Skeletal muscle tissue (tissue), 4 donors: ENCODE measurements around the gene PRR29. TPM values are rescaled to one million over a fixed set of nuclear protein-coding genes. Genes with fewer than 3 reads are reported as not detected.

ENCODE experiments used
- H3K27ac ChIP-seq: one replicate; pipeline ENCODE4 v1.7.0; 2013; ENCODE audit warnings: mild to moderate bottlenecking, low read depth, low read length, inconsistent platforms
- H3K27me3 ChIP-seq, 3 donors: one replicate each; pipeline ENCODE4 v1.7.0; 2013; ENCODE audit warnings: low read length in 3 of 3; ENCODE audit not compliant: control insufficient read depth in 3 of 3, insufficient read depth in 3 of 3
- H3K36me3 ChIP-seq, 3 donors: one replicate each; pipeline ENCODE4 v1.7.0; 2013; ENCODE audit warnings: low read length in 3 of 3; ENCODE audit not compliant: control insufficient read depth in 3 of 3, insufficient read depth in 3 of 3
- H3K4me1 ChIP-seq, 3 donors: one replicate each; pipeline ENCODE4 v1.7.0; 2013; ENCODE audit warnings: low read length in 3 of 3, mild to moderate bottlenecking in 3 of 3; ENCODE audit not compliant: control insufficient read depth in 3 of 3, insufficient read depth in 3 of 3
- H3K4me3 ChIP-seq, 3 donors: one replicate each; pipeline ENCODE4 v1.7.0; 2013; ENCODE audit warnings: low read length in 3 of 3
- H3K9ac ChIP-seq, 3 donors: one replicate each; pipeline ENCODE4 v1.7.0; 2013; ENCODE audit warnings: low read length in 3 of 3, mild to moderate bottlenecking in 3 of 3, moderate library complexity in 2 of 3, low read depth in 1 of 3
- H3K9me3 ChIP-seq, 3 donors: one replicate each; pipeline ENCODE4 v1.7.0; 2013; ENCODE audit warnings: low read length in 3 of 3; ENCODE audit not compliant: control insufficient read depth in 3 of 3
- total RNA-seq: library from RNA; depleted of rRNA; stranded (reverse); fragments of >200 nt; gene quantifications from one replicate; pipeline ENCODE4 v1.2.3, GENCODE V29; 2014
- donor health status: Osteomylitis.

PRR29 gene
- total RNA-seq, 1 donor from 2014 or later: not detected

GRCh38 chr17:63993368-63993985 is 4.7 kb upstream of the PRR29 start:
- peaks cover 4 to 22% (median 13%) of the 10 kb centered on the region in 3 donors for H3K27me3 ChIP-seq
- H3K36me3 ChIP-seq: no peaks in the 10 kb centered on the region

GRCh38 chr17:63995626-63996025 is 2.5 kb upstream of the PRR29 start:
- H3K4me3 ChIP-seq: no peak overlapping the region
- H3K4me1 ChIP-seq: peaks cover 12 to 26% (median 22%) of the 10 kb centered on the region in 3 donors
- no peak overlapping the region for H3K9ac ChIP-seq
- no peaks in the 10 kb centered on the region for H3K9me3 ChIP-seq
- H3K27me3 ChIP-seq: peaks cover 17 to 37% (median 28%) of the 10 kb centered on the region in 3 donors
- no peaks in the 10 kb centered on the region for H3K36me3 ChIP-seq
- no peak overlapping the region for H3K27ac ChIP-seq

More at GRCh38 chr17:63993368-63993985, 4.7 kb upstream of the PRR29 start:
- Histone ChIP-seq H3K27ac (no peak overlapping the region), H3K4me3 (no peak overlapping the region), H3K4me1 (peaks cover 19 to 30% (median 27%) of the 10 kb centered on the region in 3 donors), H3K9ac (no peak overlapping the region), H3K9me3 (no peaks in the 10 kb centered on the region)

GRCh38 chr17:63996430-63997182 is 1.5 kb upstream of the PRR29 start:
- H3K27me3 ChIP-seq: peaks cover 15 to 44% (median 28%) of the 10 kb centered on the region in 3 donors
- H3K4me1 ChIP-seq: peaks cover 10 to 23% (median 20%) of the 10 kb centered on the region in 3 donors
- H3K27ac ChIP-seq: peak overlapping the region; percentile 52
- no peaks in the 10 kb centered on the region for H3K36me3 ChIP-seq
- H3K9ac ChIP-seq: no peak overlapping the region
- no peak overlapping the region for H3K4me3 ChIP-seq
- H3K9me3 ChIP-seq: no peaks in the 10 kb centered on the region

- H3K9me3 ChIP-seq: no peaks in the 10 kb centered on the region
- peak overlapping the region; percentile 52 for H3K27ac ChIP-seq
- peak overlapping the region in 2 of 3 donors; percentile 34 to 50 for H3K9ac ChIP-seq
- H3K4me3 ChIP-seq: peak overlapping the region in 2 of 3 donors; percentile 62 to 72
- H3K4me1 ChIP-seq: peaks cover 10 to 23% (median 21%) of the 10 kb centered on the region in 3 donors
- H3K36me3 ChIP-seq: peaks cover 0 to under 1% (median 0%) of the 10 kb centered on the region in 3 donors
- H3K27me3 ChIP-seq: peaks cover 15 to 47% (median 32%) of the 10 kb centered on the region in 3 donors
Measured at GRCh38 chr17:63997341-63998048, 656 bp upstream of the PRR29 start.

- Histone ChIP-seq H3K27ac (no peak overlapping the region), H3K9ac (peak overlapping the region in 1 of 3 donors; percentile 33), H3K27me3 (peaks cover 20 to 54% (median 38%) of the 10 kb centered on the region in 3 donors), H3K4me3 (peak overlapping the region in 1 of 3 donors; percentile 62), H3K9me3 (no peaks in the 10 kb centered on the region), H3K4me1 (peaks cover 10 to 26% (median 23%) of the 10 kb centered on the region in 3 donors), H3K36me3 (peaks cover 0 to 3% (median 0%) of the 10 kb centered on the region in 3 donors)
Measured at GRCh38 chr17:63998721-63999679, 849 bp downstream of the PRR29 start.

- Histone ChIP-seq H3K27ac (no peak overlapping the region), H3K4me3 (peak overlapping the region in 1 of 3 donors; percentile 13), H3K9me3 (no peaks in the 10 kb centered on the region), H3K36me3 (peaks cover 0 to 6% (median 0%) of the 10 kb centered on the region in 3 donors), H3K27me3 (peaks cover 20 to 54% (median 38%) of the 10 kb centered on the region in 3 donors), H3K9ac (no peak overlapping the region), H3K4me1 (peaks cover 10 to 26% (median 26%) of the 10 kb centered on the region in 3 donors)
Measured at GRCh38 chr17:63999680-64000531, 1.8 kb downstream of the PRR29 start.

GRCh38 chr17:64001091-64001579 is 3.0 kb downstream of the PRR29 start:
- Histone ChIP-seq H3K27me3 (peaks cover 20 to 50% (median 38%) of the 10 kb centered on the region in 3 donors), H3K36me3 (peaks cover 0 to 6% (median 0%) of the 10 kb centered on the region in 3 donors), H3K27ac (peak overlapping the region; percentile 30), H3K4me1 (peaks cover 17 to 32% (median 29%) of the 10 kb centered on the region in 3 donors), H3K9ac (no peak overlapping the region), H3K4me3 (no peak overlapping the region), H3K9me3 (no peaks in the 10 kb centered on the region)

GRCh38 chr17:64001763-64002529 is 3.8 kb downstream of the PRR29 start:
- Histone ChIP-seq H3K9me3 (no peaks in the 10 kb centered on the region), H3K36me3 (peaks cover 0 to 6% (median 0%) of the 10 kb centered on the region in 3 donors), H3K27me3 (peaks cover 20 to 47% (median 38%) of the 10 kb centered on the region in 3 donors), H3K4me3 (no peak overlapping the region), H3K27ac (peak overlapping the region; percentile 30), H3K4me1 (peaks cover 22 to 35% (median 32%) of the 10 kb centered on the region in 3 donors), H3K9ac (no peak overlapping the region)
